OCI-LY7 (cell line): Measurements from ENCODE around the gene CABP4. TPM values are rescaled to one million over a fixed set of nuclear protein-coding genes. Genes with fewer than 3 reads are reported as not detected.

ENCODE experiments used
- BruUV-seq: library from RNA; stranded (reverse); fragments of 400-500 nt; replicated peaks from 2 replicates; lab custom pipeline; 2021; lab: Mats Ljungman, UMichigan
- CTCF ChIA-PET: fragments of 300-600 bp; sonication (Branson Sonifier 250); formaldehyde crosslinking; loops from one replicate; lab custom pipeline; 2022; ENCODE audit warnings: antibody characterized with exemption; ENCODE audit not compliant: unreplicated experiment; lab: Charles Lee
- POLR2A ChIA-PET: fragments of 300-600 bp; sonication (Branson Sonifier 250); formaldehyde crosslinking; loops from one replicate; lab custom pipeline; 2022; ENCODE audit warnings: antibody characterized with exemption; lab: Charles Lee
- DNase-seq: peaks from one replicate; pipeline ENCODE4 v3.0.0-alpha.2; 2015; ENCODE audit warnings: low spot score
- H2AFZ ChIP-seq: fragments of 200-600 bp; sonication (generic), shearing (Covaris generic); 2 replicates; pipeline ENCODE4 v1.6.1; 2014; ENCODE audit warnings: mild to moderate bottlenecking, antibody characterized with exemption, low read length, moderate library complexity
- H3K27ac ChIP-seq: fragments of 200-600 bp; sonication (generic); 2 replicates; pipeline ENCODE4 v1.5.1; 2014; ENCODE audit warnings: mixed run types, low read depth, mild to moderate bottlenecking, moderate library complexity, low read length, inconsistent platforms; ENCODE audit not compliant: poor library complexity, severe bottlenecking
- H3K36me3 ChIP-seq: fragments of 200-600 bp; sonication (generic); 2 replicates; pipeline ENCODE4 v1.6.1; 2014; ENCODE audit warnings: mild to moderate bottlenecking, antibody characterized with exemption, low read length, moderate library complexity, mixed read lengths; ENCODE audit not compliant: insufficient read depth
- H3K4me1 ChIP-seq: fragments of 200-600 bp; sonication (generic); 2 replicates; pipeline ENCODE4 v1.5.1; 2014; ENCODE audit warnings: mild to moderate bottlenecking, low read length; ENCODE audit not compliant: insufficient read depth, poor library complexity, severe bottlenecking
- H3K4me2 ChIP-seq: fragments of 200-600 bp; sonication (generic); 2 replicates; pipeline ENCODE4 v1.6.1; 2014; ENCODE audit warnings: mild to moderate bottlenecking, low read length
- H3K4me3 ChIP-seq: fragments of 200-600 bp; sonication (generic); 2 replicates; pipeline ENCODE4 v1.5.1; 2014; ENCODE audit warnings: mild to moderate bottlenecking, low read depth, low read length; ENCODE audit not compliant: poor library complexity, severe bottlenecking
- H3K79me2 ChIP-seq: fragments of 200-600 bp; sonication (generic); 2 replicates; pipeline ENCODE4 v1.6.1; 2016; ENCODE audit warnings: low read depth, mild to moderate bottlenecking, low read length, moderate library complexity, mixed read lengths; ENCODE audit not compliant: insufficient read depth
- H3K9me2 ChIP-seq: fragments of 200-600 bp; sonication (generic); 2 replicates; pipeline ENCODE4 v1.6.1; 2016; ENCODE audit warnings: mild to moderate bottlenecking, low read length, mixed read lengths; ENCODE audit not compliant: insufficient read depth
- H3K9me3 ChIP-seq: fragments of 200-600 bp; sonication (generic); 2 replicates; pipeline ENCODE4 v1.6.1; 2014; ENCODE audit warnings: mild to moderate bottlenecking, mixed run types, low read length, mixed read lengths
- H4K20me1 ChIP-seq: fragments of 200-600 bp; sonication (generic); 2 replicates; pipeline ENCODE4 v1.6.1; 2014; ENCODE audit warnings: mild to moderate bottlenecking, antibody characterized with exemption, low read length, moderate library complexity, mixed read lengths; ENCODE audit not compliant: insufficient read depth
- EZH2phosphoT487 ChIP-seq: fragments of 200-600 bp; sonication (generic); IDR thresholded peaks from 2 replicates; pipeline ENCODE4 v1.6.1; 2018; ENCODE audit warnings: low read depth, borderline replicate concordance, mild to moderate bottlenecking, mixed run types, antibody characterized with exemption, low read length, moderate library complexity, mixed read lengths
- intact Hi-C: fragments of 100-400 bp; cut with micrococcal nuclease; formaldehyde crosslinking; loops from one replicate; pipeline ENCODE4 v1.10.0; 2022; ENCODE audit not compliant: unreplicated experiment
- total RNA-seq, 2 experiments: library from RNA; depleted of rRNA in 1 of 2; stranded (reverse); fragments of >200 nt in 1 of 2; shearing (Covaris generic) in 1 of 2; gene quantifications; 2 replicates each; pipeline ENCODE4 v1.2.3, GENCODE V29; 2014 to 2022
- TF ChIP-seq, protein P1 (sequence below): fragments of 200-600 bp; sonication (generic); conservative IDR thresholded peaks from 2 replicates; pipeline ENCODE4 v1.5.1; 2014; ENCODE audit warnings: mild to moderate bottlenecking, antibody characterized with exemption, low read length, moderate library complexity, mixed read lengths

Gene CABP4
- total RNA-seq, 2 experiments from 2014 or later: 3.0 to 11.5 TPM

DNA sequence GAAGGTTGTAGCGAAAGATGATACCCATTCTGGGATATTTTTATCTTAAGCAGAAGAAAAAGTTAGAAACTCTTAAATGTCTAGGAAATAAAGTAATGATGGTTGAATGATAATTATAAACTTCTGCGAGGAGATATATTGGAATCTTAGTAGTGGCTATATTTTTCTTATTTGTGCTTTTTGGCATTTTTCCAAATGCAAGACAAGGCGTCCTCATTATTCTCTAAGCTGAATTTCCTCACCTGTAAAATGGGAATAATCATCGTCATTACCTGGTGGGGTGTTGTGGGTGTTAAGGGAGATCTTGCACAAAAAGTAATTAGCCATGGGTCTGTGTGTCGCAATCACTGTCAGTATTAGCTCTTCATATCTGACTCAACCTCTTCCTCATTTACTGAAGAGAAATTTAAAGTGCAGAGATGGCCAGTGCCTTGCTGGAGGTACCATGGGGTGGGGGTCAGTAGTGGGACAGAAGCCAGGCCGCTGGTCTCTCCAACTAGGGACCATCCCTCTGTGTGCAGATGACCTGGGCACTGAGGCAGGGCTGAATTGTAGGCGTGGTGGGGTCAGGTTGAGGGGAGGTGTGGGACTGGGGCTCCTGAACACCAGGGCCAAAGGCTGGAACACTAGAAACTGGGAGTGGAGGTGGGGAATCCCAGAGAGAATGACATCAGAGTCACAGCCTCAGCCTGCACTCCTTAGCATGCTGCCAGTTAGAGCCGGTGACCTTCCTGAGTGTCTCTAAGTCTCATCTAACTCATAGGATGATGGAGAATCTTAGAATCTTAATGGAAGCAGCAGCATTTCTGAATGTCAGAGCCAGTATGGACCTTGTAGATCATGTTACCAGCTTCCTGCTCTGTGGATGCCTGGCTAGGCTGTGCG, 45.9 kb downstream of the CABP4 start:
- CTCF ChIA-PET: no interaction called here

DNA sequence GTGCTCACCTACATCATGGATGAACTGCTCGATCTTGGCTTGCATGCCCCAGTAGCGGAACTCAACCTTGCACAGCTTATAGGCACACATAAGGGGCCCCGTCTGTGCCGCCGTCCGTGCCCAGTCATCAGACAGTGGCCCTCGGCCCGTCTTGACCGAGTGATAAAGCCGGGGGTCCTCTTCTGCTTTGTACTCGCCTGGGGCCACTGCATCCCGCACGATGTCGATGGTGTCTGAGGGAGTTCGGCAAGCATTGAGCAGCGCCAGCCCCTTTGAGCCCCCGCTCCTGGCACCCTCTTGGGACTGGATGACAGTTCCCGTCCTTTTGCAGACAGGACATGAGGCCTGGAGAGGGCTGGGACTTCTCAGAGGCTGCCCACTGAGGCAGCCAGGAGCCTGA, 46.7 kb downstream of the CABP4 start:
- Histone ChIP-seq H3K36me3 (peaks cover 14% of the 10 kb centered on the region; the same call in 1 of the 2 replicates), H3K27ac (no peak overlapping the region), H4K20me1 (0 out of 2 replicates have a peak, but pooled peaks cover 6% of the 10 kb centered on the region), H2AFZ (no peak overlapping the region), H3K4me1 (peaks cover 25% of the 10 kb centered on the region), H3K4me3 (no peak overlapping the region), H3K79me2 (peaks cover 11% of the 10 kb centered on the region), H3K4me2 (no peak overlapping the region), H3K9me2 (no peaks in the 10 kb centered on the region), H3K9me3 (no peaks in the 10 kb centered on the region)
- ChIA-PET POLR2A (no interaction called here), CTCF (no interaction called here)
- DNase-seq: no peak
- TF ChIP-seq, protein P1, sequence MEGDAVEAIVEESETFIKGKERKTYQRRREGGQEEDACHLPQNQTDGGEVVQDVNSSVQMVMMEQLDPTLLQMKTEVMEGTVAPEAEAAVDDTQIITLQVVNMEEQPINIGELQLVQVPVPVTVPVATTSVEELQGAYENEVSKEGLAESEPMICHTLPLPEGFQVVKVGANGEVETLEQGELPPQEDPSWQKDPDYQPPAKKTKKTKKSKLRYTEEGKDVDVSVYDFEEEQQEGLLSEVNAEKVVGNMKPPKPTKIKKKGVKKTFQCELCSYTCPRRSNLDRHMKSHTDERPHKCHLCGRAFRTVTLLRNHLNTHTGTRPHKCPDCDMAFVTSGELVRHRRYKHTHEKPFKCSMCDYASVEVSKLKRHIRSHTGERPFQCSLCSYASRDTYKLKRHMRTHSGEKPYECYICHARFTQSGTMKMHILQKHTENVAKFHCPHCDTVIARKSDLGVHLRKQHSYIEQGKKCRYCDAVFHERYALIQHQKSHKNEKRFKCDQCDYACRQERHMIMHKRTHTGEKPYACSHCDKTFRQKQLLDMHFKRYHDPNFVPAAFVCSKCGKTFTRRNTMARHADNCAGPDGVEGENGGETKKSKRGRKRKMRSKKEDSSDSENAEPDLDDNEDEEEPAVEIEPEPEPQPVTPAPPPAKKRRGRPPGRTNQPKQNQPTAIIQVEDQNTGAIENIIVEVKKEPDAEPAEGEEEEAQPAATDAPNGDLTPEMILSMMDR: no peak
- TF ChIP-seq EZH2phosphoT487: no peak
- no TSS peak for BruUV-seq
- intact Hi-C loops: no loop called here

More for the DNA sequence above, 45.9 kb downstream of the CABP4 start:
- H3K4me1 ChIP-seq: peaks cover 17% of the 10 kb centered on the region
- no peaks in the 10 kb centered on the region for H3K9me2 ChIP-seq
- H2AFZ ChIP-seq: no peak overlapping the region
- no peak overlapping the region for H3K27ac ChIP-seq
- POLR2A ChIA-PET: no interaction called here
- H4K20me1 ChIP-seq: no peaks in the 10 kb centered on the region
- no peak for TF ChIP-seq EZH2phosphoT487
- TF ChIP-seq, protein P1: no peak
- no peak for DNase-seq
- intact Hi-C loops: no loop called here
- no peaks in the 10 kb centered on the region for H3K9me3 ChIP-seq
- no TSS peak for BruUV-seq
- no peak overlapping the region for H3K4me2 ChIP-seq
- H3K4me3 ChIP-seq: no peak overlapping the region
- H3K36me3 ChIP-seq: peaks cover 9% of the 10 kb centered on the region; the same call in 1 of the 2 replicates
- peaks cover 4% of the 10 kb centered on the region; the same call in 1 of the 2 replicates for H3K79me2 ChIP-seq
